OCI-LY7 (cell line): ENCODE measurements around the gene IQGAP2.

ENCODE experiments used
- EZH2phosphoT487 ChIP-seq: fragments of 200-600 bp; sonication (generic); IDR thresholded peaks from 2 replicates; pipeline ENCODE4 v1.6.1; 2018; ENCODE audit warnings: low read depth, borderline replicate concordance, mild to moderate bottlenecking, mixed run types, antibody characterized with exemption, low read length, moderate library complexity, mixed read lengths
- TF ChIP-seq, protein P1 (sequence below): fragments of 200-600 bp; sonication (generic); conservative IDR thresholded peaks from 2 replicates; pipeline ENCODE4 v1.5.1; 2014; ENCODE audit warnings: mild to moderate bottlenecking, antibody characterized with exemption, low read length, moderate library complexity, mixed read lengths

DNA sequence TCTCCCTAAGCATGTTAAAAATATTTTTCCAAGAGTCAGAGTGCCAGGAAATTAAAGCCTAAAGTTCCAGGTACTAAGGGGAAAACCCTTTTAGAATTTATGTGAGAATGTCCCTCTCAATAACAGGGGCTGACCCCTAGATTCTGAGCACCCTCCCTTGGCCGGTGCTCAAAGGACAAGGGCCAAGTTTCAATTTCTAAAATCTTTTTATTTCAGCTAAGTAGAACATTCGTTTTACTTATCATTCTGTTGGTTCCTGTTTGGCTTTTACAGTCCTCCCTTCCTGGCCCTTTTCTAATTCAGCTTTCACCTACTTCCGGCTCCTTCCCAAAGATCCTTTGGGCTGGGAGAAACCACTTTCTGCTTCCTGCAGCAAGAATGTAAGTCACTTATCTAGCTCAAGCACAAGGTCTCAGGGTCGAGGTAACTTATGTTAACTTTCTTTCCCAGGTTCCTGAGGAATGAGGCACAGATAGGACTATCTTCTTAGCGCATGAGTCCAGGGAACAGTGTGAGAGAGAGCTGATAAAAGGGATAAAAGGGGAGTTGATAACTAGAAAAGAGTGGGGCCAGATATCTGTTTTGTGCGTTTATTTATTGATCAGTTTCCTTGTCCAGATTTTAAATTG, 254.7 kb downstream of the IQGAP2 start:
- TF ChIP-seq, protein P1, sequence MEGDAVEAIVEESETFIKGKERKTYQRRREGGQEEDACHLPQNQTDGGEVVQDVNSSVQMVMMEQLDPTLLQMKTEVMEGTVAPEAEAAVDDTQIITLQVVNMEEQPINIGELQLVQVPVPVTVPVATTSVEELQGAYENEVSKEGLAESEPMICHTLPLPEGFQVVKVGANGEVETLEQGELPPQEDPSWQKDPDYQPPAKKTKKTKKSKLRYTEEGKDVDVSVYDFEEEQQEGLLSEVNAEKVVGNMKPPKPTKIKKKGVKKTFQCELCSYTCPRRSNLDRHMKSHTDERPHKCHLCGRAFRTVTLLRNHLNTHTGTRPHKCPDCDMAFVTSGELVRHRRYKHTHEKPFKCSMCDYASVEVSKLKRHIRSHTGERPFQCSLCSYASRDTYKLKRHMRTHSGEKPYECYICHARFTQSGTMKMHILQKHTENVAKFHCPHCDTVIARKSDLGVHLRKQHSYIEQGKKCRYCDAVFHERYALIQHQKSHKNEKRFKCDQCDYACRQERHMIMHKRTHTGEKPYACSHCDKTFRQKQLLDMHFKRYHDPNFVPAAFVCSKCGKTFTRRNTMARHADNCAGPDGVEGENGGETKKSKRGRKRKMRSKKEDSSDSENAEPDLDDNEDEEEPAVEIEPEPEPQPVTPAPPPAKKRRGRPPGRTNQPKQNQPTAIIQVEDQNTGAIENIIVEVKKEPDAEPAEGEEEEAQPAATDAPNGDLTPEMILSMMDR = no peak
- no peak for TF ChIP-seq EZH2phosphoT487
